ENCODE measurements around the gene DUSP6.

The DUSP6 gene

GRCh38 chr12:89352492-89353187 is at the start of gene DUSP6:
Gene DUSP6 (minus strand): TSS chr12:89352501. CDS start chr12:89352039, 462 bp downstream.
- FAIRE-seq = no peak

- FAIRE-seq = no peak
These were observed 49.2 kb upstream of the DUSP6 start for GRCh38 chr12:89401433-89402058.

GRCh38 chr12:89400415-89400814 is 48.1 kb upstream of the DUSP6 start:
- FAIRE-seq = no peak

GRCh38 chr12:89395712-89396111 is 43.4 kb upstream of the DUSP6 start:
- no peak for FAIRE-seq

- FAIRE-seq = no peak
These were observed 41.3 kb upstream of the DUSP6 start for GRCh38 chr12:89393551-89394121.

- no peak for FAIRE-seq
These were observed 40.1 kb upstream of the DUSP6 start for GRCh38 chr12:89392391-89392790.

- no peak for FAIRE-seq
These were observed 39.5 kb upstream of the DUSP6 start for GRCh38 chr12:89391726-89392336.

GRCh38 chr12:89390802-89391673 is 38.7 kb upstream of the DUSP6 start:
- FAIRE-seq = no peak

- FAIRE-seq = no peak
These were observed 37.7 kb upstream of the DUSP6 start for GRCh38 chr12:89389755-89390661.

- no peak for FAIRE-seq
These were observed 33.8 kb upstream of the DUSP6 start for GRCh38 chr12:89386138-89386537.

GRCh38 chr12:89384807-89385206 is 32.5 kb upstream of the DUSP6 start:
- FAIRE-seq = no peak

GRCh38 chr12:89384050-89384758 is 31.9 kb upstream of the DUSP6 start:
- FAIRE-seq = no peak

GRCh38 chr12:89383235-89384049 is 31.1 kb upstream of the DUSP6 start:
- FAIRE-seq = no peak

GRCh38 chr12:89382328-89382727 is 30.0 kb upstream of the DUSP6 start:
- no peak for FAIRE-seq

GRCh38 chr12:89379839-89380467 is 27.7 kb upstream of the DUSP6 start:
- no peak for FAIRE-seq

GRCh38 chr12:89379148-89379838 is 27.0 kb upstream of the DUSP6 start:
- FAIRE-seq = no peak

- FAIRE-seq = no peak
These were observed 24.5 kb upstream of the DUSP6 start for GRCh38 chr12:89376844-89377243.

- no peak for FAIRE-seq
These were observed 23.9 kb upstream of the DUSP6 start for GRCh38 chr12:89376202-89376529.
